Measurements from ENCODE around the gene PDLIM4.

Gene PDLIM4

GRCh38 chr5:132219981-132220380 is 37.5 kb upstream of the PDLIM4 start:
- FAIRE-seq (no peak), DNase-seq (ENCODE audit: insufficient read length) (no peak)
- no peak for TF ChIP-seq TAF1 (IDR thresholded peaks at IDR 0.05; ENCODE audit: borderline replicate concordance, low read depth, low read length)
- TF ChIP-seq POLR2A (IDR thresholded peaks at IDR 0.05; ENCODE audit: low read depth, low read length) = no peak
- no peak for TF ChIP-seq POLR2AphosphoS5 (IDR thresholded peaks at IDR 0.05; ENCODE audit: low read depth, low read length)

GRCh38 chr5:132220491-132220890 is 37.0 kb upstream of the PDLIM4 start:
- no peak for TF ChIP-seq TAF1 (IDR thresholded peaks at IDR 0.05; ENCODE audit: borderline replicate concordance, low read depth, low read length)
- no peak for TF ChIP-seq POLR2AphosphoS5 (IDR thresholded peaks at IDR 0.05; ENCODE audit: low read depth, low read length)
- TF ChIP-seq POLR2A (IDR thresholded peaks at IDR 0.05; ENCODE audit: low read depth, low read length) = no peak
- DNase-seq (ENCODE audit: insufficient read length) = no peak
- no peak for FAIRE-seq

GRCh38 chr5:132221781-132222648 is 35.5 kb upstream of the PDLIM4 start:
- FAIRE-seq = no peak
- DNase-seq (ENCODE audit: insufficient read length) = no peak

GRCh38 chr5:132222649-132223038 is 34.9 kb upstream of the PDLIM4 start:
- FAIRE-seq (peak; percentile 72), DNase-seq (ENCODE audit: insufficient read length) (no peak)
- no peak for TF ChIP-seq POLR2AphosphoS5 (IDR thresholded peaks at IDR 0.05; ENCODE audit: low read depth, low read length)
- TF ChIP-seq POLR2A (IDR thresholded peaks at IDR 0.05; ENCODE audit: low read depth, low read length) = no peak
- no peak for TF ChIP-seq TAF1 (IDR thresholded peaks at IDR 0.05; ENCODE audit: borderline replicate concordance, low read depth, low read length)

More at GRCh38 chr5:132221781-132222648, 35.5 kb upstream of the PDLIM4 start:
- TF ChIP-seq TAF1 (IDR thresholded peaks at IDR 0.05; ENCODE audit: borderline replicate concordance, low read depth, low read length) (no peak), POLR2AphosphoS5 (IDR thresholded peaks at IDR 0.05; ENCODE audit: low read depth, low read length) (no peak), POLR2A (IDR thresholded peaks at IDR 0.05; ENCODE audit: low read depth, low read length) (no peak)

- DNase-seq (ENCODE audit: insufficient read length) (no peak), FAIRE-seq (no peak)
- TF ChIP-seq TAF1 (IDR thresholded peaks at IDR 0.05; ENCODE audit: borderline replicate concordance, low read depth, low read length) (no peak), POLR2A (IDR thresholded peaks at IDR 0.05; ENCODE audit: low read depth, low read length) (no peak), POLR2AphosphoS5 (IDR thresholded peaks at IDR 0.05; ENCODE audit: low read depth, low read length) (no peak)
These were observed 33.6 kb upstream of the PDLIM4 start for GRCh38 chr5:132223861-132224260.

GRCh38 chr5:132224716-132225115 is 32.8 kb upstream of the PDLIM4 start:
- TF ChIP-seq TAF1 (IDR thresholded peaks at IDR 0.05; ENCODE audit: borderline replicate concordance, low read depth, low read length) (no peak), POLR2A (IDR thresholded peaks at IDR 0.05; ENCODE audit: low read depth, low read length) (no peak), POLR2AphosphoS5 (IDR thresholded peaks at IDR 0.05; ENCODE audit: low read depth, low read length) (no peak)
- DNase-seq (ENCODE audit: insufficient read length) = no peak
- no peak for FAIRE-seq

- FAIRE-seq (no peak), DNase-seq (ENCODE audit: insufficient read length) (no peak)
- TF ChIP-seq TAF1 (IDR thresholded peaks at IDR 0.05; ENCODE audit: borderline replicate concordance, low read depth, low read length) (no peak), POLR2A (IDR thresholded peaks at IDR 0.05; ENCODE audit: low read depth, low read length) (no peak), POLR2AphosphoS5 (IDR thresholded peaks at IDR 0.05; ENCODE audit: low read depth, low read length) (no peak)
These were observed 32.1 kb upstream of the PDLIM4 start for GRCh38 chr5:132225165-132226032.

GRCh38 chr5:132226516-132227234 is 30.8 kb upstream of the PDLIM4 start:
- TF ChIP-seq POLR2A (IDR thresholded peaks at IDR 0.05; ENCODE audit: low read depth, low read length) = no peak
- no peak for TF ChIP-seq POLR2AphosphoS5 (IDR thresholded peaks at IDR 0.05; ENCODE audit: low read depth, low read length)
- no peak for TF ChIP-seq TAF1 (IDR thresholded peaks at IDR 0.05; ENCODE audit: borderline replicate concordance, low read depth, low read length)

GRCh38 chr5:132227235-132227484 is 30.3 kb upstream of the PDLIM4 start:
- DNase-seq (ENCODE audit: insufficient read length) = no peak
- TF ChIP-seq TAF1 (IDR thresholded peaks at IDR 0.05; ENCODE audit: borderline replicate concordance, low read depth, low read length) (no peak), POLR2A (IDR thresholded peaks at IDR 0.05; ENCODE audit: low read depth, low read length) (no peak), POLR2AphosphoS5 (IDR thresholded peaks at IDR 0.05; ENCODE audit: low read depth, low read length) (no peak)
- no peak for FAIRE-seq

More at GRCh38 chr5:132226516-132227234, 30.8 kb upstream of the PDLIM4 start:
- FAIRE-seq = no peak
- no peak for DNase-seq (ENCODE audit: insufficient read length)

GRCh38 chr5:132227485-132228240 is 29.8 kb upstream of the PDLIM4 start, which contains the start of gene P4HA2:
Gene P4HA2 (minus strand): TSS chr5:132227853. CDS start chr5:132218626, 9,227 bp downstream.
- TF ChIP-seq TAF1 (IDR thresholded peaks at IDR 0.05; ENCODE audit: borderline replicate concordance, low read depth, low read length) = no peak
- DNase-seq (ENCODE audit: insufficient read length) = peak; percentile 80
- FAIRE-seq = no peak

Data from GM12892 (cell line).